ENCODE data around the gene GPNMB. TPM values are rescaled to one million over a fixed set of nuclear protein-coding genes. Genes with fewer than 3 reads are reported as not detected.

The GPNMB gene
- total RNA-seq, 1 experiment from 2014 or later, result 1.2 TPM

DNA sequence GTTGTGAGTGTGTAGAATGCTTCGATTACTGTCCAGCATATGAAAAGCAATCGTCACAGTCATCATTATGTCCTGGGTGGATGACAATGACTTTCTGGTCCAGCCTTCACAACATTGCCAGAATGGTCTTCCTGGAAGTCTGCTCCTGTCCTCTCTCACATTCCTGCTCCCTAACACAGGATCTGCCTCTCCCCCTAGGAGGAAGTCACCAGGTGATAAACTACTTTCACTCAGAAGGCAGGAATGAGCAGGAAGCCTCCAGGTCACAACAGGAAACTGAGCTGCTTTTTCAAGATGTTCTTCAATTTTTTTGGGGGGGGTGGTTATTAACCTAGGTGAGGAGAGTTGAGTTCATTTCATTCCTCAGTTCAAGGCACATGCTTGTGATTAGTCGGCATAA, 13.6 kb upstream of the GPNMB start:
- Histone ChIP-seq H3K56ac (ENCODE audit: insufficient read length, low read depth, low read length) (no peak overlapping the region), H3K79me2 (ENCODE audit: insufficient read depth, low read length) (no peaks in the 10 kb centered on the region), H2BK120ac (ENCODE audit: low read depth, low read length, poor library complexity, severe bottlenecking) (no peak overlapping the region), H3K27me3 (ENCODE audit: insufficient read depth, low read length) (no peaks in the 10 kb centered on the region), H3K23ac (ENCODE audit: insufficient read length, low read depth, low read length) (no peak overlapping the region), H3T11ph (ENCODE audit: low read length) (no peak overlapping the region), H3K4ac (ENCODE audit: low read depth, low read length) (no peak overlapping the region), H2AFZ (ENCODE audit: low read length) (no peak overlapping the region), H2BK12ac (ENCODE audit: insufficient read length, low read depth, low read length) (no peak overlapping the region), H3K9me3 (ENCODE audit: control insufficient read depth, low read depth, low read length) (no peaks in the 10 kb centered on the region), H4K5ac (ENCODE audit: insufficient read length, low read depth, low read length) (no peak overlapping the region), H3K4me2 (ENCODE audit: insufficient read depth, insufficient read length, low read length) (no peak overlapping the region), H2BK15ac (ENCODE audit: low read depth, low read length) (no peak overlapping the region), H3K18ac (ENCODE audit: insufficient read length, low read depth, low read length) (no peak overlapping the region), H3K27ac (ENCODE audit: insufficient read length, low read depth, low read length) (no peak overlapping the region), H3K4me1 (ENCODE audit: insufficient read depth, low read length) (no peaks in the 10 kb centered on the region), H4K91ac (ENCODE audit: insufficient read length, low read depth, low read length) (no peak overlapping the region), H2AK5ac (ENCODE audit: insufficient read length, low read length) (no peak overlapping the region), H2BK20ac (ENCODE audit: low read depth, low read length, poor library complexity, severe bottlenecking) (no peak overlapping the region), H3K14ac (ENCODE audit: insufficient read depth, low read length) (no peak overlapping the region), H2BK5ac (ENCODE audit: insufficient read length, low read length) (no peak overlapping the region), H3K9ac (ENCODE audit: extremely low read depth, insufficient read length, low read length) (no peak overlapping the region), H4K8ac (replicated peaks; ENCODE audit: insufficient read length, low read depth, low read length) (no peak overlapping the region), H4K20me1 (ENCODE audit: control insufficient read depth, insufficient read depth, insufficient read length) (no peaks in the 10 kb centered on the region), H3K79me1 (ENCODE audit: insufficient read depth, low read depth, low read length, poor library complexity, severe bottlenecking) (no peaks in the 10 kb centered on the region), H3K23me2 (ENCODE audit: insufficient read length, low read depth, low read length, poor library complexity, severe bottlenecking) (no peaks in the 10 kb centered on the region)
- peak overlapping the region in 1 of 3 experiments; percentile 38; a peak in 1 of 7 replicates for H3K27ac Mint-ChIP-seq
- WGBS (ENCODE audit: extremely low coverage, insufficient read length, low lambda C conversion rate), result no CpG with 5 or more reads among the region's 3 CpGs
- no peak for DNase-seq
- H3K36me3 Mint-ChIP-seq (ENCODE audit: insufficient read depth in 1 of 3, low read depth in 3 of 3), result peaks cover 0 to 4% (median 3%) of the 10 kb centered on the region in 3 experiments; a peak in 2 of 7 replicates
- no peaks in the 10 kb centered on the region; the same call in 1 of the 2 replicates for H3K27me3 Mint-ChIP-seq (ENCODE audit: low read depth)
- H3K4me1 Mint-ChIP-seq, result peaks cover 4 to 7% of the 10 kb centered on the region in 2 experiments; a peak in 2 of 4 replicates
- H3K4me3 Mint-ChIP-seq, result no peak overlapping the region
- peaks cover 0 to 2% of the 10 kb centered on the region in 2 experiments; a peak in 2 of 5 replicates for H3K9me3 Mint-ChIP-seq
- TF ChIP-seq, protein P1, sequence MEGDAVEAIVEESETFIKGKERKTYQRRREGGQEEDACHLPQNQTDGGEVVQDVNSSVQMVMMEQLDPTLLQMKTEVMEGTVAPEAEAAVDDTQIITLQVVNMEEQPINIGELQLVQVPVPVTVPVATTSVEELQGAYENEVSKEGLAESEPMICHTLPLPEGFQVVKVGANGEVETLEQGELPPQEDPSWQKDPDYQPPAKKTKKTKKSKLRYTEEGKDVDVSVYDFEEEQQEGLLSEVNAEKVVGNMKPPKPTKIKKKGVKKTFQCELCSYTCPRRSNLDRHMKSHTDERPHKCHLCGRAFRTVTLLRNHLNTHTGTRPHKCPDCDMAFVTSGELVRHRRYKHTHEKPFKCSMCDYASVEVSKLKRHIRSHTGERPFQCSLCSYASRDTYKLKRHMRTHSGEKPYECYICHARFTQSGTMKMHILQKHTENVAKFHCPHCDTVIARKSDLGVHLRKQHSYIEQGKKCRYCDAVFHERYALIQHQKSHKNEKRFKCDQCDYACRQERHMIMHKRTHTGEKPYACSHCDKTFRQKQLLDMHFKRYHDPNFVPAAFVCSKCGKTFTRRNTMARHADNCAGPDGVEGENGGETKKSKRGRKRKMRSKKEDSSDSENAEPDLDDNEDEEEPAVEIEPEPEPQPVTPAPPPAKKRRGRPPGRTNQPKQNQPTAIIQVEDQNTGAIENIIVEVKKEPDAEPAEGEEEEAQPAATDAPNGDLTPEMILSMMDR (conservative IDR thresholded peaks at IDR 0.05), result no peak
